Measurements from ENCODE around the gene CD52.
A peak's percentile ranks its signal among the peaks of the same experiment; 100 is the strongest.
"Not testable (repeated sequence)": the region's sequence is repeated elsewhere in the genome, so short reads cannot be mapped to it uniquely, and the experiment has no call there.

CD52 gene

GRCh38 chr1:26315874-26316850 is 1.6 kb upstream of the CD52 start:
- H3K27me3 ChIP-seq (ENCODE audit: control insufficient read depth, insufficient read depth, low read length), result peaks cover 10% of the 10 kb centered on the region
- no peak overlapping the region for H3K27ac ChIP-seq (ENCODE audit: low read depth, low read length)
- no peak overlapping the region for H3K4me3 ChIP-seq (ENCODE audit: low read length)
- no peaks in the 10 kb centered on the region for H3K4me1 ChIP-seq (ENCODE audit: control insufficient read depth, insufficient read depth, low read length)
- H3K36me3 ChIP-seq (ENCODE audit: control insufficient read depth, insufficient read depth, low read length), result no peaks in the 10 kb centered on the region
- H3K9ac ChIP-seq (ENCODE audit: low read length), result no peak overlapping the region

GRCh38 chr1:26317146-26317545 is 612 bp upstream of the CD52 start:
- Histone ChIP-seq H3K9ac (ENCODE audit: low read length) (no peak overlapping the region), H3K27ac (ENCODE audit: low read depth, low read length) (no peak overlapping the region), H3K27me3 (ENCODE audit: control insufficient read depth, insufficient read depth, low read length) (peaks cover 10% of the 10 kb centered on the region), H3K4me1 (ENCODE audit: control insufficient read depth, insufficient read depth, low read length) (peaks cover 2% of the 10 kb centered on the region), H3K4me3 (ENCODE audit: low read length) (no peak overlapping the region), H3K36me3 (ENCODE audit: control insufficient read depth, insufficient read depth, low read length) (no peaks in the 10 kb centered on the region)

DNA sequence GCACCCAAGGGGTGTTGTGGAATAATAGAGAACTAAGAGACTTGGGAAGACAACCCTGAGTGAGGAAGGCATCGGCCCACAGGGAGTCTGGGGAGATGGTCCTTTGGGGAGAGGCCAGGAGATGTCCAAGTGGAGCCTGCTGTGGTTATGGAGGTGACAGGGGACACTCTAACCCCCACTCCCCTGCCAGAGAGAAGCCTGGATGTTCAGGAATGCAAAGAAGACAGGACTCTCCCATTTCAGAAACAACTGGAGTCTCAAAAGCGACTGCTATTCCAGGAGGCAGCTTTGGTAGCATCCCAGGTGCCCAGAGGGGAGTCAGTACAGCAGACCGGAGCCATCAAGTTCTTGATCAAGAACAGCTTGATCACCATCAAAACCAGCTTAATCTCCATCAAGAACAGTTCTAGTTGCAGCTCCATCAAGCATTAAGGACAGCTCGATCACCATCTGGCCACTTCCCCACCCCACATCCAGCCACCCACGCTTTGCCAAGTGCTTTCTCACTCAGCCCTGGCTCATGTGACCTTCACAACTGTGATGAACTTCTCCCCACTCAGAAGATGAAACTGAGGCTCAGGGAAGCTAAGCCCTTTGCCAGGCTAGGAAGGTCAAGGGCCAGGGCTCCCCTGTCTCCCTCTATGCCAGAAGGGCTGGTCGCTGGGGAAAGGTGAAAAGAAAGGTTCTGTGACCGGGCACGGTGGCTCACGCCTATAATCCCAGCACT is 743 bp downstream of the CD52 start:
- H3K36me3 ChIP-seq (ENCODE audit: control insufficient read depth, insufficient read depth, low read length), result no peaks in the 10 kb centered on the region
- H3K27ac ChIP-seq (ENCODE audit: low read depth, low read length), result no peak overlapping the region
- peaks cover 10% of the 10 kb centered on the region for H3K27me3 ChIP-seq (ENCODE audit: control insufficient read depth, insufficient read depth, low read length)
- no peak overlapping the region for H3K9ac ChIP-seq (ENCODE audit: low read length)
- H3K4me1 ChIP-seq (ENCODE audit: control insufficient read depth, insufficient read depth, low read length), result peaks cover 2% of the 10 kb centered on the region
- H3K4me3 ChIP-seq (ENCODE audit: low read length), result peak overlapping the region; percentile 55

DNA sequence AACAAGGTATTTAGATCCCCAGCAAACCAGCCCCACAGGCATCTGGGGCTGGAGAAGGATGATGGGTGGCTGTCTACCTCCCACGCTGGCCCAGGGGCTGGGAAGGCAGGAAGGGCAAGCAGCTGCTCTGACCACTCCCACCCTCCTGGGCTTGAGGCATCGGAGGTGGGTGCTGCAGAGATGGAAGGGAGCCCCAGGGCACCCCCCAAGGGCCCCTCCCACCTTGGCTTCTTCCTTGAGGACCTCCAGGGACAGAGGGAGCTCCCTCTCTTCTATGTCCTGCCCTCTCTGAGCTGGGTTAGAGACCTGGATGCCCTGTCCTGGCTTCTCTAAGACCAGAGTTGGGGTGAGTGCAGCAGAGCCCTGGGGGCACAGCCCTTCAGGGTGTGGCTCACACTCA is 3.1 kb downstream of the CD52 start:
- no peak overlapping the region for H3K27ac ChIP-seq (ENCODE audit: low read depth, low read length)
- no peak overlapping the region for H3K9ac ChIP-seq (ENCODE audit: low read length)
- H3K27me3 ChIP-seq (ENCODE audit: control insufficient read depth, insufficient read depth, low read length), result peaks cover 10% of the 10 kb centered on the region
- H3K4me3 ChIP-seq (ENCODE audit: low read length), result peak overlapping the region; percentile 54
- H3K4me1 ChIP-seq (ENCODE audit: control insufficient read depth, insufficient read depth, low read length), result peaks cover 2% of the 10 kb centered on the region
- no peaks in the 10 kb centered on the region for H3K36me3 ChIP-seq (ENCODE audit: control insufficient read depth, insufficient read depth, low read length)

DNA sequence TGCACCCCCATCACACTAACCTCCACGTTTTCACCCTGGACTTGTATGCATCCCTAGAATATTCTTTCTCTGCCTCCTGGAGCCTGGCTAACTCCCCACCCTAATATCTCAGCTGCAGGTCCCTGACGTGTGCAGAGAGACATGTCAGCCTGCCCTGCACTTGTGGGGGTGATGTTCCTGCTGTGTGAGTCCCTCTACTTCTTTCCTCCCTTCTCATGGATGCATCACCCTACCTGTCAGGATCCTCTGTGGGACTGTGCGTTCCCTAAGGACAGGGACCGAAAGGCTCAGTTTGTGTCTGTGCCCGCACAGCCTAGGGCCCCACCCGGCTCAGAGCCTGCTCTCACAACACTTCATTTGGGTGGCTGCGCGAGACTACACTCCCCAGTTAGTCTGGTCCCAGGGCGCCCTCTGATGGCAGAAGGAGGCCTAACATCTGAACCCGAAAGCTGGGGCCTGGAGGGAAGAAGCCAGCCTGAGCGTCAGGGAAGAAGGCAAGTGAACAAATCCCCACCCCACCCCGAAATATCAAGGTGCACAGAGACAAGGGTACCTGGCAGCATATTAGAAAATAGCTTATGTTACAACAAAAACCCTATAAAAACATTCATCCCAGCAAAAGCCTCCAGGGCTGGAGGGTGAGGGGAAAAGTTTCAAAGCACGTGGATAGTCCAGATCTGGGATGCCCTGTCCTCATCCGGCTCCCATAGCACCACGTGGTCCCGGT is 3.7 kb downstream of the CD52 start:
- H3K4me3 ChIP-seq (ENCODE audit: low read length), result peak overlapping the region; percentile 54
- H3K4me1 ChIP-seq (ENCODE audit: control insufficient read depth, insufficient read depth, low read length), result peaks cover 2% of the 10 kb centered on the region
- no peaks in the 10 kb centered on the region for H3K36me3 ChIP-seq (ENCODE audit: control insufficient read depth, insufficient read depth, low read length)
- peaks cover 10% of the 10 kb centered on the region for H3K27me3 ChIP-seq (ENCODE audit: control insufficient read depth, insufficient read depth, low read length)
- H3K9ac ChIP-seq (ENCODE audit: low read length), result no peak overlapping the region
- no peak overlapping the region for H3K27ac ChIP-seq (ENCODE audit: low read depth, low read length)

- Histone ChIP-seq H3K27ac (ENCODE audit: low read depth, low read length) (no peak overlapping the region), H3K4me1 (ENCODE audit: control insufficient read depth, insufficient read depth, low read length) (peaks cover 2% of the 10 kb centered on the region), H3K9ac (ENCODE audit: low read length) (no peak overlapping the region), H3K27me3 (ENCODE audit: control insufficient read depth, insufficient read depth, low read length) (peaks cover 10% of the 10 kb centered on the region), H3K4me3 (ENCODE audit: low read length) (no peak overlapping the region), H3K36me3 (ENCODE audit: control insufficient read depth, insufficient read depth, low read length) (no peaks in the 10 kb centered on the region)
These were observed 4.2 kb downstream of the CD52 start for GRCh38 chr1:26322042-26322331.

DNA sequence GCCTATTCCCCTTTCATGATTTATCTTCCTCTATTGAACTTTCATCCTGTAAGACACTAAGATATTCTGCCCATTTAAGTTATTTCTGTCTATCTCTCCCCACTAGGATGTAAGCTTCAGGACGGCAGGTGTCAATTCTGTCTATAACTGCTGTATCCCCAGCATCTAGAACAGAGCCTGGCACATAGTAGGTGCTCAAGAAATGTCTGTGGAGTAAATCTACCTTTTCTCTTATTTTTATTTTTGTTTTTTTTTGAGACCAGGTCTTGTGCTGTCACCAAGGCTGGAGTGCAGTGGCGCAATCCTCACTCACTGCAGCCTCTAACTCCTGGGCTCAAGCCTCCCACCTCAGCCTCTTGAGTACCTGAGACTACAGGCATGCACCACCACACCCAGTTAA is 5.6 kb downstream of the CD52 start:
- Histone ChIP-seq H3K4me1 (ENCODE audit: control insufficient read depth, insufficient read depth, low read length) (peaks cover 2% of the 10 kb centered on the region), H3K9ac (ENCODE audit: low read length) (no peak overlapping the region), H3K4me3 (ENCODE audit: low read length) (no peak overlapping the region), H3K27me3 (ENCODE audit: control insufficient read depth, insufficient read depth, low read length) (peaks cover 10% of the 10 kb centered on the region), H3K36me3 (ENCODE audit: control insufficient read depth, insufficient read depth, low read length) (no peaks in the 10 kb centered on the region), H3K27ac (ENCODE audit: low read depth, low read length) (no peak overlapping the region)

DNA sequence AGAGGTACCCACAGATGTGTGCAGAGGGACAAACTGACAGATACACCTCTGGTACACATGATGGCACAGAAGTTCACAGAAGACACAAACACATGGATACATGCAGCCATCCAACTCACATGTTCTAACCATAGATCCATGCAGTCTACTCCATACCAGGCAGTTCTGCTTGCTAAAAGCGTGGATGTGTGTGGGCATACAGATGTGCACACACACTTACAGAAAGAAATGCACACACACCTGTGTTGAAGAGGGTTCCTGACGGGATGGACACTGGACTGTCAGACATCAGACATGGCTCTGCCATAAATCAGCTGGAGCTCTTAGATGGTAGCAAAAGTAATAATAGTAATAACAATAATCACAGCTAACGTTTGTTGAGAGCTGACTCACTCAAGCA is 6.8 kb downstream of the CD52 start:
- peaks cover 10% of the 10 kb centered on the region for H3K27me3 ChIP-seq (ENCODE audit: control insufficient read depth, insufficient read depth, low read length)
- no peak overlapping the region for H3K4me3 ChIP-seq (ENCODE audit: low read length)
- H3K9ac ChIP-seq (ENCODE audit: low read length), result no peak overlapping the region
- H3K4me1 ChIP-seq (ENCODE audit: control insufficient read depth, insufficient read depth, low read length), result peaks cover 2% of the 10 kb centered on the region
- H3K27ac ChIP-seq (ENCODE audit: low read depth, low read length), result no peak overlapping the region
- H3K36me3 ChIP-seq (ENCODE audit: control insufficient read depth, insufficient read depth, low read length), result no peaks in the 10 kb centered on the region

- Histone ChIP-seq H3K4me3 (ENCODE audit: low read length) (no peak overlapping the region), H3K36me3 (ENCODE audit: control insufficient read depth, insufficient read depth, low read length) (no peaks in the 10 kb centered on the region), H3K4me1 (ENCODE audit: control insufficient read depth, insufficient read depth, low read length) (no peaks in the 10 kb centered on the region), H3K9ac (ENCODE audit: low read length) (no peak overlapping the region), H3K27me3 (ENCODE audit: control insufficient read depth, insufficient read depth, low read length) (peaks cover 3% of the 10 kb centered on the region), H3K27ac (ENCODE audit: low read depth, low read length) (no peak overlapping the region)
These were observed 10.2 kb downstream of the CD52 start for GRCh38 chr1:26327956-26328362.

- no peak overlapping the region for H3K27ac ChIP-seq (ENCODE audit: low read depth, low read length)
These were observed 10.8 kb downstream of the CD52 start for GRCh38 chr1:26328597-26328996.

DNA sequence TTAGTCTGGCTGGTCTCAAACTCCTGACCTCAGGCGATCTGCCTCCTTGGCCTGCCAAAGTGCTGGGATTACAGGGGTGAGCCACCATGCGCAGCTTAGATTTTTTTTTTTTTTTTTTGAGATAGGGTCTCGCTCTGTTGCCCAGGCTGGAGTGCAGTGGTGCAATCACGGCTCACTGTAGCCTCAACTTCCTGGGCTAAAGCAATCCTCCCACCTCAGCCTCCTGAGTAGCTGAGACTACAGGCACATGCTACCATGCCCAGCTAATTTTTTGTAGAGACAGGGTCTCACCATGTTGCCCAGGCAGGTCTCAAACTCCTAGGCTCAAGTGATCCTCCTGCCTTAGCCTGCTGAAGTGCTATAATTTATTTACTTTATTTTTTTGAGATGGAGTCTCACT is 11.6 kb downstream of the CD52 start:
- H3K4me1 ChIP-seq (ENCODE audit: control insufficient read depth, insufficient read depth, low read length); H3K36me3 ChIP-seq (ENCODE audit: control insufficient read depth, insufficient read depth, low read length); H3K27ac ChIP-seq (ENCODE audit: low read depth, low read length); H3K4me3 ChIP-seq (ENCODE audit: low read length); H3K27me3 ChIP-seq (ENCODE audit: control insufficient read depth, insufficient read depth, low read length); H3K9ac ChIP-seq (ENCODE audit: low read length): not testable (repeated sequence)

More at GRCh38 chr1:26328597-26328996, 10.8 kb downstream of the CD52 start:
- Histone ChIP-seq H3K4me3 (ENCODE audit: low read length) (no peak overlapping the region), H3K9ac (ENCODE audit: low read length) (no peak overlapping the region), H3K36me3 (ENCODE audit: control insufficient read depth, insufficient read depth, low read length) (no peaks in the 10 kb centered on the region), H3K4me1 (ENCODE audit: control insufficient read depth, insufficient read depth, low read length) (no peaks in the 10 kb centered on the region), H3K27me3 (ENCODE audit: control insufficient read depth, insufficient read depth, low read length) (peaks cover 3% of the 10 kb centered on the region)

DNA sequence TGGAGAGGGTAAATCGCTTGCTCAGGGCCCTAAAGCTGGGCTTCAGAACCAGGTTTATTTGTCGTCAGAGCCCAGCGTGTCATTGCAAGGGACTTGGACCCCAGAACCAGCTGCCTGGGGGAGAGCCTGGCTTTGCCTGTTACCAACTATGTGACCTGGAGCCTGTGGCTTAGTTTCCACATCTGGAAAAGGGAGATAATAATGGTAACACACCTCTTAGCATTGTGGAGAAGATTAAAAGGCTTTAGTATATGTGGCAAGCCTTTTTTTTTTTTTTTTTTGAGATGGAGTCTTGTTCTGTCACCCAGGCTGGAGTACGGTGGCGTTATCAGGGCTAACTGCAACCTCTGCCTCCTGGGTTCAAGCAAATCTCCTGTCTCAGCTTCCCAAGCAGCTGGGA is 12.5 kb downstream of the CD52 start:
- Histone ChIP-seq H3K36me3 (ENCODE audit: control insufficient read depth, insufficient read depth, low read length) (no peaks in the 10 kb centered on the region), H3K4me3 (ENCODE audit: low read length) (no peak overlapping the region), H3K27me3 (ENCODE audit: control insufficient read depth, insufficient read depth, low read length) (peaks cover 3% of the 10 kb centered on the region), H3K27ac (ENCODE audit: low read depth, low read length) (no peak overlapping the region), H3K4me1 (ENCODE audit: control insufficient read depth, insufficient read depth, low read length) (no peaks in the 10 kb centered on the region), H3K9ac (ENCODE audit: low read length) (no peak overlapping the region)

All from rectal smooth muscle tissue (tissue), 1 donor.